ENCODE measurements around the gene LONRF2.

Gene LONRF2

DNA sequence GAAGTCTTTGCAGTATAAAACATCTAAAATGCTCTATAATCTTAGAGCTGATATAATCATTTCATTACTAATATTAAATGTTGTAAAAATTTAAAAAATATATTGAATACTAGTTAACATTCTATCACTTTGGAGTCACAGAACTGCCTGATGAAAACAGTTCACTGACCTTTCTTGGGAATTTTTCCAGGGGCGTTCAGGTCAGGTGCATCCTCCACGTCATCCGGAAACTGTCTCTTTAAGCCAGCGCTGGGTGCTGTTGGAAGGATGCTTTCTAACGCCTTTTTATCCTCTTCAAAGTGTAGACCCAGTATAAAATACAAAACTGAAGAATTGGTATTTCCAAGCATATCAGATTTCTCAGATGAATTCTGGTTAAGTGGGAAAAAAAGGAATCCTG, 22.8 kb downstream of the LONRF2 start:
- DNase-seq: no peak

DNA sequence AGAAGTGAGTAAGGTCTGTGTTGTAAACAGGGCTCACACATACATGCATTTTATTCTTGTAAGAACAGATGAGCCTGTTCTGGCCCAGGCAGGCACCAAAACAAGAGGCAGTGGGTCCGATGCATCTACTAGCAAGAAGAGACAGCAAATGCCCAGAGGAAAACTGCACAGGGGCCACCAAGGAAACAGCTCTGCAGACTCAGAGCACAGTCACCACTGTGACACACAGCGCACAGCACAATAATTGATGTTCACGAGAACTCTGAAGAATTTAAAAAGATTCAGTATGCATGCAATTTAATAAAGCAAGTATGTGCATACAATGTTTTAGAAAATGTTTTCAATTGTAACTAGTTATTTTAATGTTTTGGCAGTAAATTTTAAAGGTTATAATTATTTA, 24.8 kb downstream of the LONRF2 start:
- no peak for DNase-seq

DNA sequence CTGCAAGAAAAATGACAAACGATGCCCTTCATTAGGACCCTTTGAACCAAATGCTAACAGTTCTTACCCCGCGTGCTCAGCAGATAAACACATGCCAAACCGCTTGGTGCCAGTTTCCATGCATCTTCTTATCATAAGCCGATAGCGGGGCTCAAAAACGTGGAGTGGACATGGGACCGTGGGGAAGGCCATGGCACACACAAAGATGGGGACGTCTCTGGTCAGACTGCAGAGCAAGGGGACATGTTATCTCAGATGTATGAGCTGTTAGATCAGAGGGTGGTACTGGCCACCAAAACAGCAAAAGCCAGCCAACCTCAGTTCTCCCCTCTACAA, 28.2 kb downstream of the LONRF2 start:
- DNase-seq: no peak

DNA sequence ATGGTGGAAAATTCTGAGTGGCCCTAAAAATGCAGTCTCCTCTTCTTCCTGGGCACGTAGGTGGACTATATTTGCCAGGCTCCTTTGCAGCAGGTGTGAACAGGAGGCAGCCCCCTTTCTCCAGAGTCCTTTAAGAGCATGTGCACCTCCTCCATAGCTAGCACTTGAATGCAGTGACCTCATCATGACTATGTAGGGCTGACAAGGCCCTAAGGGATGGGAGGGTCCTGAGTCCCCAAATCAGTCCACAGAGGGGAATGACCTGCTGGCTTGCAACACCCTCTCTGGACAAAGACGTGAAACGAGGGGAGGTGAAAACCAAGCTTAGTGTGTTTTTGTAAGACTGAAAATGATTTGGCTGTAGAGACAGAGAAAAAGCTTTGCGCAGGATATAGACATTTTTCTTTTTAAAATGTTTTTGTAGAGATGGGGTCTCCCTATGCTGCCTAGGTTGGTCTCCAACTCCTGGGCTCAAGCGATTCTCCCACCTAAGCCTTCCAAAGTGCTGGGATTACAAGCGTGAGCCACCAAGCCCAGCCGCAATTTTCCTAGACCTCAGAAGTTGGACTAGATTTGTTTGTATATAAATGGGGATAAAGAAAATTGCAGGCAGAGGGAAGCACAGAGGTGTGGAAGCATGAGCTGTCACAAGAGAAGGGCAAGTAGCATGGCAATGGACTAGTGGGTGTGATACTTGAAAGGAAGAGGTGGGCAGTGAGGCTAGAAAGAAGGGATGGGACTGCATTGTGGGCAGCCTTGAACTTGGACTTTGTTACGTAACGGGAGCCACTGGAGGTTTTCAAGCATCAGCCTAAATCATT, 28.8 kb downstream of the LONRF2 start:
- no peak for DNase-seq

DNA sequence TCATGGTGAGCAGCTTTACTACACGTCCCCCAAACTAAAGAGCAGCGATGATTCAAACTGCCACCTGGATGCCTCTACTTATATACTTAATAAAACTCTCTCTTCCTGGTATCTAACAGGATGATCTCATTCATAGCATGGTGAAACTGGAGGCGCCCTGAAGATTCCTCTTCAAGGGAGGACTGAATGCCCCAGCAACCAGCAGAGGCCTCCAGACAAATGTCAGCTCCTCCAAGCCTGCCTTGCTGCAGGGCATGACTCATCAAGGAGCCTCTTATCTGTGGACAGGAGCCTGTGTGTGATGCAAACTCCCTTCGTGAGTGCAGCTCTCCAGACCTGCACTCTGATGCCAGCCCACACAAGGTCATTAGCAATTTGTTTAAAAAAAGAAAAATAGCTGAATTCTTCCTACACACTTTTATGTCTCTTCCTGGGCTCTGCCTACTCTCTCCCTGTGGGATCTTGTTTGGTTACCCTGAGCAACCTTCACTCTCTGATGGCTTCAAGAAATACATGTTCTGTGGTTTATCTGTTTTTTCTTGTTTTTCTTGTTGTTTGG, 30.2 kb downstream of the LONRF2 start:
- DNase-seq: no peak

DNA sequence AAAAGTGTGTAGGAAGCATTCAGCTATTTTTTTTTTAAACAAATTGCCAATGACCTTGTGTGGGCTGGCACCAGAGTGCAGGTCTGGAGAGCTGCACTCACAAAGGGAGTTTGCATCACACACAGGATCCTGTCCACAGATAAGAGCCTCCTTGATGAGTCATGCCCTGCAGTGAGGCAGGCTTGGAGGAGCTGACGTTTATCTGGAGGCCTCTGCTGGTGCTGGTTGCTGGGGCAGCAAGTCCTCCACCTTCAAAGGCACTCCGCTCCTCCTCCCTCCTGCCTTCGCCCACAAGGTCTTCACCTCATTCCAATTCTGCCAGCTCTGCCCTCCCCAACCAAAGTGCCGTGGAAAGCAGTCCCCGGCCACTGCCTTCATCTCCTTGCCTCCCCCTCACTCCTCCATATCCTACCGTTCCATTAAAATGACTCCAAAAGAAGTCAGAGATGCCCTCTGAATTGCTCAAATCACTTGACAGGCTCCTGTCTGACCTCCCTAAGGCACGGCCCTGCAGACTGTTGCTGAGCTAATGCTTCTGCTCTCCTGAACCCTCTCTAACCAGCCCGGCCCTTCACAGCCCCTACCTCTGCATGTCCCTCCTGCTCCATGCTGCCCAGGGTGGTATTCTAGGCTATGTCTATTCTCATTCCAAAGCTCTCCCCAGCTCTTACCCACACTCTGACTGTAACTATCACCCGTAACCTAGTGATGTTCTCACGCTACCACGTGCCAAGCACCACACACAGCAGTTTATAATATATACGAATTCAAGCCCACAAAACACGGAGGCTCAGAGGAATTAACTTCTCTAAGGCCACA, 30.9 kb downstream of the LONRF2 start:
- no peak for DNase-seq

DNA sequence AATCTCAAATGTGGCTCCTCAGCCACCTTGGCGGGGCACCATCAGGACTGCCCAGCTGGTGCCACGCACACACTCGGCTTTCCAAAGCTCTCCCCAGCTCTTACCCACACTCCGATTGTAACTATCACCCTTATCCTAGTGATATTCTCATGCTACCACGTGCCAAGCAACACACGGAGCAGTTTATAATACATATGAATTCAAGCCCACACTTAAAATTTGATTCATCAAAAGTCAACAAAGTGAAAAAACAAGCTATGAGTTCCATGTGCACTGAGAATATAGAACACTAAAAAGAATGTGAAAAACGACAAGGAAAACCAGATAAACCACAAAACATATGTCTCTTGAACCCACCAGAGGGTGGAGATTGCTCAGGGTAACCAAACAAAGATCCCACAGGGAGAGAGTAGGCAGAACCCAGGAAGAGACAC, 31.6 kb downstream of the LONRF2 start:
- DNase-seq: no peak

DNA sequence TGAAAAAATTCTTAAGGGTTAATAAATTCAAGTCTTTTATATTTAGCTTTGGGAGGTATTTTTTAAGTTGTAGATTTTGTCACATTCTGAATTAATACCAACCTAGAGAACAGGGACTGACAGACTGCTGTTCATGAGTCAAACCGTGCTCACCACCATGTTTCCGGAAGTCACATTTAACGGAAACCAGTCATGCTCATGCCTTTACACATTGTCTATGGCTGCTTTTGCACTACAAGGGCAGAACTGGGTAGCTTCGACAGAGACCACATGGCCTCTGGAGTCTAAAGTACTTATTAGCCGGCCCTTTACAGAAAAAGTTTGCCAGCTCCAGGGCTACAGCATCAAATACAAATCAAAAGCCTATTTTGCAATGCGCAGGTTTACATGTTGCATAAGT, 33.3 kb downstream of the LONRF2 start:
- DNase-seq: no peak

DNA sequence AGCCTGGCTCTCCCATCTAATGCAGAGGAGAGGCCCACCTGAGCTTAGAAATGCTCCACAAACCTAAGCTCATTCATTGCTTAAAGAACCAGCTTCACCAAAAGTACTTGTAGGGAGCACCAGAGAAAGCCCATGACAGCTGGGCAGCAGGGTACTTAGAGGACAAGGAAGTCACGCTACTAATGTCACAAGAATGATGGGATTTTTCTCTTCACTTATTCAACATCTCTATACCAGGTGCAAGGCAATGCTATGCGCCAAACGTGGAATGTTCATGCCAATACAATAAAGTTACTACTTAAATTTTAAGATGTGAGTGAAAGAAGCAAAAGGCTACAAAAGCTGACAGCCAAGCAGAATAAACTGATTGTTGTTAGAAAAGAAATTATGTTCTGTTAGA, 36.0 kb downstream of the LONRF2 start:
- DNase-seq: no peak

DNA sequence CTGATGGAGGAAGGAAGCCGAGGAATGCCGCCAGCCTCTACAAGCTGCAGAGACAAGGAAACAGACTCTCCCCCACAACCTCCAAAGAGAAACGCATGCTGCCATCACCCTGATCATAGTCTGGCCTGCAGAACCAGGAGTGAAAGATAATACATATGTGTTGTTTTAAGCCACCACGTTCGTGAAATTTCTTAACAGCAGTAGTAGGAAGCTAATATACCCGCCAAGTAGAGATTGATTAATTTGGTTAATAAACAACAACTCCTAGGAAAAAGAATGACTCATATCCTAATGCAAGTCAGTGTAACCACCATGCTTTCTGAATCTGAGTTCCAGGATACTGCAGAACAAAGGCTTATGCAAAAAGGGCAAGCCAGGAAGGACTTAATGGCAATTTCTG, 36.6 kb downstream of the LONRF2 start:
- DNase-seq: no peak

DNA sequence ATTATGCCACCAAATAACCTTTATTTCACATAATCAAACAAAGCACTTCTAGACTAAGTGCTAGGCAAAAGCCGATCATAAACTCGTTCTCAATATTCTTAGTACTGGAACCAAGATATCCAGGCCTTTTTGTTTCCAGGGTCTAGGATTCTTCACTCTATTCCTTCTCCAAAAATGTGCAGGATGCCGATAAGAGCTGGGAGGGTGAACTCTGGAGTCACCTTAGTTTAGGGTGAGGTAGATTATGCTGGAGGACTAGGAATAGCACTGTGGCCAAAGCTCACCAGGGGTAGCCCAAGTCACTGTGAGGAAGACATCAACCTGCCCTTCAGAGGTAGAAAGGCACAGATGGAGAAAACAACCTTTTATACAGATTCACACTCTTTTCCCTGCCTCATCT, 37.3 kb downstream of the LONRF2 start:
- DNase-seq: no peak

DNA sequence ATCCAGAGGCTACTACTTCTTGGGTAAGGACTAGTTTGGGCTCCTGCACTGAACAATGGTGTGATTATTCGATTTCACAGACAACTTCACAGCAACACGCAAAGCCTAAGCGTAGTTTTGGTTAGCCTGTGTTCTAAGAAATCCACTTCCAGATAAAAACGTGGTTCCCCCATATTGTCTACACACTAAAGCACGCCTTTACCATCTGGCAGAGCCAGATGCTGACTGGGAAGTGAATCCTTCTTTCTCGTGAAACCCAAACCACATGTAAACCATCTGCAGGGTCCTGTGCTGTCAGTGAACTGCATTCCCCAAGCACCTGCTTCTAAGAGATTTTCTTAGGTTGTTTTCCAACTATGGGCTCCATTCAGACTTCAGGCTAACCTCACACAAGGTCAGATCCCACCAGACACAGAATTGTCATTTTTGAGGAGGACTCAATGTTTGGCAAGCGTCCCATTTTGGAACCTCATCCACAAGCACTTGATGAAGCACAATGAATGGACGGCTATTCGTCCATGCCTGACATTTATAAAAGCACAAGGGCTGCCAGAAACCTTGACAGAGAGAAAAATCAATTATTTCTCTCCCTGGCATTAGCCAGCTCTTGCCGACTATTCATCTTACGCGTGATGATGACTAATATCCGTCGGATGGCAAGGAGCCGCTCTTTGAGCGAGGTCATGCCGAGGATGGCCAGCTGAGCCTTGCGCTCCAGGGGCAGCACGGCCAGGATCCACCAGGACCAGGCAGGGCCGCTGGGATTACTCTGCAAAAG, 38.4 kb downstream of the LONRF2 start:
- DNase-seq: no peak

DNA sequence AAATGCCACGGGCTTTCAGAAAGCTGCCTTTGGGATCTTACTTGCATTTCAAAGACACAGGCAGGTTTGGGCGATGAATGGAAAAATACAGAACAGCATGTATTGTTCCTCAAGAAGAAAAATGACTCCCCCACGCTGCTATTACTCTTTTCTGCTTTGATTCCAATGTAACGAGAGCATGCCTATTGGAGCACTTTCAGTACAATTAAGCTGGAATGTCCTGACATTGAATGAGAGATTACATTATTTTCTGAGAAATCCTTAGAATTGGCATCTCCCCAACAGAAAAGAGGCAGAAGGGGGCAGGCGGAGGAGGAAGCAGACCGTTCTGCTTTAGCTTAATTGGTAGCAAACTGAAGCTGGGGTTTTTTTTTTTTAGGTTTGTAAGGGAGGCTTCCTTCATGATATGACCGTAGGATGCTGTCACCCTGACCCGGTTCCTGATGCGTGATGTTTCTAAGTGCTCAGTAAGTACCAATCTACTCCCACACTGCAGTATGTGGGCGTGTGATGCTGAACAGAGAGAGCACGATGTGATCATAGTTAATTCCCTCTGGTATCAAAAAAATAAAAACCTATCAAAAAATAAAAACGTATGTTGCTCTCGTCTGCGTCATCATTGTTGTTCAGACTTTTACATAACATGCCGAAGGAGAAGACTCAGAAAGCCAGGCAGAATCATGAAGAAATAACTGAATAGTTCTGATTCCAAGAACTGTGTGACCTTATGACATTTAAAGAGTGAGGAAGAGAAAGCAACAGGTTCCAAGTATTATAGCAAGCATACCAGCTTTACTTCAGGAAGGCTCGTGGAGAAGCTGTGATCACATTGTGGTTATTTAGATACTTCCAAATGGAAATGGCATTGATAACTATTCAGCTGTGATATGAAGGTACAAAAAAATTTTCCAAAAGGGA, 40.5 kb downstream of the LONRF2 start:
- DNase-seq: no peak

DNA sequence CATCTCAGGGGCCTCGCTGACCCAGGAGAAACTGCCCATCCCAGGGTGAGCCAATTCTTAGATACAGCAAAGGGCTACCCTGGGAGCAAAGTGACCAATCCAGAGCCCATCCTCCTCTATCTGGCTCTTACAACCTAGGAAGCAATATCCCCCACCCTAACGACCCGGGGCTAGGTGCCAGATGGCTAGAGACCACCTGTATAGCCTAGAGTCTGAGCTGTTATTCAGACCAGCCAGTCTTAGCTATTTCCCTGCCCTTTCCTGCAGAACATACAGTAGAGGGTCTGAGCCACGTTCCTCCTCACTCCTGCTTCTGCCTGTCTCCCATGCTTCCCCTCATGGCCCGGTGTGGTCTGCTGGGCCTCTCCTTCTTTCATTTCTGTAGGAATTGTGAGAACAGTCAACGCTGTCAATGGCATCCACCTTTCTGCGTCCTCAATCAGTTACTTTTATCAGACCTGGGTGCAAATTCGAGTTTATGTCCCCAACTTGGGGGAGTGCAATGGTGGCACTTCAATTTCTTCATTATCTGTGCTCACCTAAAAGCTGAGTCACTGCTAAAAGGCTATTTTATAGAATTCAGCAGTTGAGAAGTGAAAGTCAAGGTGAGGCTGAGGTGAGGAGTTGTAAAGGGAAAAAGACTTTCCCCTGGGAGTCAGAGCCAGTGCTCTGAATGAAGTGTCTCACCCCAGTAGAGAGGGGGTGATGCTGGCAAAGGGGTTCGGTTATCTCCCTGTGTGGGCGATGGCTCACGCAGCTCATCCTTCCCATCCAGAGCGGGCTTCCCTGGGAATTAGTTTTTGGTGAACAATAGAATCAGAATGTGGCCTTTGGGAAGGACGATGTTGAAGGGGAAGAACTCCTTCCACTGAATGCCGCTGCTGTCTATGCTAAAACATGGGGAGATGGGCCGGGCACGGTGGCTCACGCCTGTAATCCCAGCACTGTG, 42.4 kb downstream of the LONRF2 start:
- no peak for DNase-seq

DNA sequence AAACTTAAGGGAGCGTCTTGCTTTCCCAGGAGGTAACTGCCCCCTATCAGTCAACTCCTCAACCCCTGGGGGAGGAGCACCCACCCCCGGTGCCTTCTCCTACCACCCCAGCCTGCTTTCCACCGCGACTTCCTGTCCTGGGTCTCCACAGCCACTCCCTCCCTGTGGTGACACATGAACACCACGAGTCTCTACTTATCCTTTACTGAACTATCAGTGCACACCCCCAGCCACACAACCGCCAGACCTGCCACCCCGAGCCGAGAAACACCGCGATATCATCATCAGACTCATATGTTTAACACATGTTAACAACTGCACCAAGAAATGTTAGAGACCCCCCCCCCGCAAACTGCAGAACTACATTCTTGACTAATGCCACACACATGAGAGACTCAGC, 43.3 kb downstream of the LONRF2 start:
- no peak for DNase-seq

DNA sequence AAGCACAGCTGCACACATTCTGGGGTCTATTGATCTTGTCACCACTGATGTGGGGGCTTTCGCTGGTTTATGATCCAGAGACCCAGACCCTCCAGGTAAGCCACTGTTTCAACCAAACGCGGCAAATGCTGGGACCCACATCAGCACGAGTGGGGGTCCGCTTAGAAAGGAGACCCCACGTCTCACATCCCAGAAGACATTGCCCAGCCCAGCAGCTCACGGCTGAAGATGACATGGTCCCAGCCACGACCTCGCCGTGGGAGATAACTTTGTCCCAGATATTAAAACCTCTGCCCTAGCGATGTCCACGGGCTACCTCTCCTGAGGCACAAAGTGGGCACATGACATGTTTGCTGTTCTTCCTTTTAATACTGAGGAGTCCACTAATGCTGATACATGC, 43.8 kb downstream of the LONRF2 start:
- no peak for DNase-seq

DNA sequence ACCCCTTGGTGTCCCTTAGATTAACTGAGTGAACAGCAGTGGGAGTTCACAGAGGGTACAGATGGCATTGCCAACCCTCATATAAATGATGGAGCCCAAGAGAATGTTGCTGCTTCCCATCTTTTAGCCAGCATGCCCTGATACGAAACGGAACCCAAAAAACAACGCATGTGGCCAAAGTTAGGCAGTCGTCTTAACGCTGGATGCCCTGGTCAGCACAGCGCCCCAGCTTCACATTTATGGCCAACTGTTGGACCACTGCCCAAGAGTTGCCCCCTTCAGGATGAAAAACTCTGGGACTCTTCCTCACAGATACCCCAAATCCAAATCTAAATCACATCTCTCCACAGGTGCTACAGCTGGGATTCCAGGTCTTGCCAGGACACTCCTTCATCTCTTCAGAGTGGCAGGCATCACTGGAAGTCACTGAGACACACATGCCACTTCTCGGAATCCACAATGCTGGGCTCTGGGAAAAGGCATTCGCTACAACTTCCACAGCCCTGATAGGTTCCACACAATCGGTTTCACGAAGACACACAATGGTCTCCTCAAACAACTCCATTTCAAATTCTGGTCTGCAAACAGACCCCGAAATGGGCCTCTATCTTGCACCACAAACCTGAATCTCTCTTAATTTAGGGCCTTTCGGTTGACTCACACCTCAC, 44.6 kb downstream of the LONRF2 start:
- DNase-seq: no peak

DNA sequence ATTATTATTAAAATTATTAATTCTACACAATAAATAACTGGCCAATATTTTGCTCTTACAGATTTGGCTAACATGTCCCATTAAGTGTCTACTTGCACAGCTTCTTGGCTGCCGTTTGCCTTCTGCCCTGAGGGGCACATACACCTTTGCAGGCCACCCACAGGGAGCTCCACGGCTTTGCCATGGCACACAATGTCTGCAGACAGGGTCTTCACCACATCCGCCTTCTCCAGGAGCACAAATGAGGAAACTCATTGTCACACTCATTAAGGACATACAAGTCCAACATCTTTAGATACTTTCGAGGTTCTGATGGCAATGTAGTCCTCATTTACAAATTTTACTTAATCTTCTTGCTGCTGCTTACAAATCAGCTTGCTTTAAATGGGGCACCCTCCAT, 45.6 kb downstream of the LONRF2 start:
- DNase-seq: no peak

DNA sequence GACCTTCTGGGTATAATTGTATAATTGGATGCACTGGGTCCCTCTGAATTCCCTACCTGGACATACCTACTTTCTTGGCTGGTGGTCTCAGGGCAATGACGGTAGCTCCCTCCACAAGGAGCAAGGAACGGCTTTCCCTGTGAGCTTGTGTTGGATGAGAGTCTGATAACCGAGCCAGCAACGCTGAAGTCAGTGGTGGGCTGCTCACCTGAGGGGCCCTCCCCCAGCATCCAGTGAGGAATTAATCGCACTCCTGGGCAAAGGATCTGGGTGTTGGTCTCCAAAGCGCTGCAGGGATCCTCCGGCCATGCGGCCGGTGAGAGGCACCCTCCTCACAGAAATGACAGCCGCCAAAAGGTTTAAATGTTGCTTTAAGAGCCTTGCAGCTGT, 47.1 kb downstream of the LONRF2 start:
- DNase-seq: no peak

DNA sequence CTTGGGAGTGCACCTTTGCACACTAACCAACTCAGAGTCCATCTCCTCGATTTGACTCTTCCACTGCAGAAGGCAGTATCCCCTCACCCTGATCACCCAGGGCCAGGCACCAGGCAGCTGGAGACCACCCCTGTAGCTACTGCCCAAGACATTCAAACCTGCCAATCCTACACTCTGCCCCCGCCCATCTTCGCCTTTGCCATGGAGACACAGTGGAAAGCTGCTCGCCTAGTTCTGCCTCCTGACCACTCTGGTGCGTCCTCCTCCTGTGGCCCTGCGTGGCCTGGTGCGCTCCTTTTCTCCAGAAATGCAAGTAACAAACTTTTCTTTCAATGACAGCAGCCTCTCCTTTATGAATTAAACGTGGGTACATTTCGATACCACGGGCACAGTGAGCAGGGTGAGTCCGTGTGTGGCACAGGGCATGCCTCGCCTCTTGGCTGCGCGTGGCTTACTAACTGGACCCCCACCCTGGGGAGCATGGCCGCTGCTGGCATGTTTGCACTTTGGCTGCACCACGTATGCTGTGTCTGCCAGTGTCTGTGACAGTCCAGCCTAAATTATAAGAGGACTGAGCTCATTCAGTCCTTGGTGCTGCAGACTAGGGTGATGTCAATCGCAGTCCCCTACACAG, 47.6 kb downstream of the LONRF2 start:
- DNase-seq: no peak

All from NCI-H1417 treated with DMSO at 0.1 percent for 48 hours (cell line).